Measurements from ENCODE around the gene FRMD7.

DNA sequence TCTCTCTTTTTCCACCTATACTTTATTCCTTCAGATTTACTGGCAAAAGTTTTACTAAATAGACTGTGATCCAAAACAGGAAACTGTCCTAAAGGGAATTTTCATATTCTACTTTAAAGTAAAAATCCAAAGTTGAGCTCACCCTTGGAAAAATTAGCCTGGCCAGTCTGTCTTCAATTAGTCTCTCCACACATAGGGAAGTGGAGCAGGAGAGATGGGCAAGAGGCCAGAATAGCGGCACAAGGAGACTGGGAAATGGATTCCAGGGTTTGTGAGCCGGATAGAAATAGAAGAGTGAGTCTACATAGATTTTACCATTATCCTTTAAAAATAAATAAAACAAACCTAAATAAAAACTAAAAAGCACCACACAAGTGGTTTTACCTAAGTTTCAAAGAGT is 16.2 kb upstream of the FRMD7 start:
- TF ChIP-seq ARNTL (CRISPR knock-in tag; IDR thresholded peaks at IDR 0.05; ENCODE audit: borderline replicate concordance, low read depth) (no peak), OSR1 (CRISPR knock-in tag; IDR thresholded peaks at IDR 0.05) (no peak), PATZ1 (CRISPR knock-in tag; IDR thresholded peaks at IDR 0.05; ENCODE audit: borderline replicate concordance) (no peak), TOX (CRISPR knock-in tag; IDR thresholded peaks at IDR 0.05; ENCODE audit: borderline replicate concordance) (no peak), GLIS3 (CRISPR knock-in tag; IDR thresholded peaks at IDR 0.05) (no peak), ZNF565 (CRISPR knock-in tag; conservative IDR thresholded peaks at IDR 0.05; ENCODE audit: low read depth) (no peak), ZFP3 (CRISPR knock-in tag; IDR thresholded peaks at IDR 0.05) (no peak), SNAI2 (CRISPR knock-in tag; IDR thresholded peaks at IDR 0.05) (no peak), CSRNP3 (CRISPR knock-in tag; IDR thresholded peaks at IDR 0.05) (no peak), ZNF70 (CRISPR knock-in tag; IDR thresholded peaks at IDR 0.05) (no peak), RARB (CRISPR knock-in tag; IDR thresholded peaks at IDR 0.05) (no peak), TCF4 (CRISPR knock-in tag; IDR thresholded peaks at IDR 0.05; ENCODE audit: borderline replicate concordance) (no peak)
- TF ChIP-seq, protein P1, sequence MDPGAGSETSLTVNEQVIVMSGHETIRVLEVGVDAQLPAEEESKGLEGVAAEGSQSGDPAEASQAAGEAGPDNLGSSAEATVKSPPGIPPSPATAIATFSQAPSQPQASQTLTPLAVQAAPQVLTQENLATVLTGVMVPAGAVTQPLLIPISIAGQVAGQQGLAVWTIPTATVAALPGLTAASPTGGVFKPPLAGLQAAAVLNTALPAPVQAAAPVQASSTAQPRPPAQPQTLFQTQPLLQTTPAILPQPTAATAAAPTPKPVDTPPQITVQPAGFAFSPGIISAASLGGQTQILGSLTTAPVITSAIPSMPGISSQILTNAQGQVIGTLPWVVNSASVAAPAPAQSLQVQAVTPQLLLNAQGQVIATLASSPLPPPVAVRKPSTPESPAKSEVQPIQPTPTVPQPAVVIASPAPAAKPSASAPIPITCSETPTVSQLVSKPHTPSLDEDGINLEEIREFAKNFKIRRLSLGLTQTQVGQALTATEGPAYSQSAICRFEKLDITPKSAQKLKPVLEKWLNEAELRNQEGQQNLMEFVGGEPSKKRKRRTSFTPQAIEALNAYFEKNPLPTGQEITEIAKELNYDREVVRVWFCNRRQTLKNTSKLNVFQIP (CRISPR knock-in tag; IDR thresholded peaks at IDR 0.05; ENCODE audit: borderline replicate concordance, low read depth), result no peak
